OCI-LY1 (cell line): ENCODE results near the gene PPARD.

Source experiments
- H2AFZ ChIP-seq: fragments of 200-600 bp; sonication (generic), shearing (Covaris generic); 2 replicates; pipeline ENCODE4 v1.6.0; 2014; ENCODE audit warnings: antibody characterized with exemption, mild to moderate bottlenecking, low read length
- H3F3A ChIP-seq: fragments of 200-600 bp; sonication (generic), shearing (Covaris generic); 2 replicates; pipeline ENCODE4 v1.6.0; 2014; ENCODE audit warnings: mild to moderate bottlenecking, antibody characterized with exemption, low read length, moderate library complexity; ENCODE audit not compliant: insufficient read depth
- H3K27ac ChIP-seq: fragments of 200-600 bp; sonication (generic); 2 replicates; pipeline ENCODE4 v1.5.1; 2014; ENCODE audit warnings: low read length, mixed run types, mild to moderate bottlenecking, low read depth; ENCODE audit not compliant: poor library complexity, severe bottlenecking
- H3K27me3 ChIP-seq: fragments of 200-600 bp; sonication (generic); 2 replicates; pipeline ENCODE4 v1.6.0; 2014; ENCODE audit warnings: antibody characterized with exemption, mild to moderate bottlenecking, low read length, moderate library complexity; ENCODE audit not compliant: insufficient read depth
- H3K36me3 ChIP-seq: fragments of 200-600 bp; sonication (generic); 2 replicates; pipeline ENCODE4 v1.6.1; 2014; ENCODE audit warnings: mild to moderate bottlenecking, antibody characterized with exemption, low read length, moderate library complexity, mixed read lengths; ENCODE audit not compliant: insufficient read depth
- H3K4me1 ChIP-seq: fragments of 200-600 bp; sonication (generic); 2 replicates; pipeline ENCODE4 v1.5.1; 2014; ENCODE audit warnings: mild to moderate bottlenecking, low read length, moderate library complexity; ENCODE audit not compliant: insufficient read depth, severe bottlenecking
- H3K4me2 ChIP-seq: fragments of 200-600 bp; sonication (generic), shearing (Covaris generic); 2 replicates; pipeline ENCODE4 v1.6.1; 2014; ENCODE audit warnings: low read length
- H3K4me3 ChIP-seq: fragments of 200-600 bp; sonication (generic); 2 replicates; pipeline ENCODE4 v1.5.1; 2014; ENCODE audit warnings: low read length, low read depth, mild to moderate bottlenecking, mixed read lengths; ENCODE audit not compliant: poor library complexity, severe bottlenecking
- H3K79me2 ChIP-seq: fragments of 200-600 bp; shearing (Covaris generic); 2 replicates; pipeline ENCODE4 v1.6.1; 2016; ENCODE audit warnings: mixed run types, low read length, mixed read lengths; ENCODE audit not compliant: insufficient read depth
- H3K9ac ChIP-seq: fragments of 200-600 bp; sonication (generic), shearing (Covaris generic); 2 replicates; pipeline ENCODE4 v1.6.1; 2014; ENCODE audit warnings: mild to moderate bottlenecking, low read length, mixed read lengths
- H3K9me2 ChIP-seq: fragments of 200-600 bp; sonication (generic), shearing (Covaris generic); 2 replicates; pipeline ENCODE4 v1.6.1; 2014; ENCODE audit warnings: low read depth, mild to moderate bottlenecking, low read length, mixed read lengths
- H3K9me3 ChIP-seq: fragments of 200-600 bp; shearing (Covaris generic); 2 replicates; pipeline ENCODE4 v1.6.1; 2014; ENCODE audit warnings: low read length, mixed read lengths
- H4K20me1 ChIP-seq: fragments of 200-600 bp; sonication (generic), shearing (Covaris generic); 2 replicates; pipeline ENCODE4 v1.6.0; 2016; ENCODE audit warnings: mild to moderate bottlenecking, low read length; ENCODE audit not compliant: insufficient read depth
- EZH2 ChIP-seq: fragments of 200-600 bp; sonication (generic), shearing (Covaris generic); IDR thresholded peaks from 2 replicates; pipeline ENCODE4 v1.8.0; 2017; ENCODE audit warnings: borderline replicate concordance, mixed run types, mild to moderate bottlenecking, antibody characterized with exemption, low read length, moderate library complexity, mixed read lengths
- TF ChIP-seq, protein P1 (sequence below): fragments of 200-600 bp; sonication (generic), shearing (Covaris generic); IDR thresholded peaks from 2 replicates; pipeline ENCODE4 v1.5.1; 2017; ENCODE audit warnings: mild to moderate bottlenecking, antibody characterized with exemption, low read length, moderate library complexity, mixed read lengths

PPARD gene

DNA sequence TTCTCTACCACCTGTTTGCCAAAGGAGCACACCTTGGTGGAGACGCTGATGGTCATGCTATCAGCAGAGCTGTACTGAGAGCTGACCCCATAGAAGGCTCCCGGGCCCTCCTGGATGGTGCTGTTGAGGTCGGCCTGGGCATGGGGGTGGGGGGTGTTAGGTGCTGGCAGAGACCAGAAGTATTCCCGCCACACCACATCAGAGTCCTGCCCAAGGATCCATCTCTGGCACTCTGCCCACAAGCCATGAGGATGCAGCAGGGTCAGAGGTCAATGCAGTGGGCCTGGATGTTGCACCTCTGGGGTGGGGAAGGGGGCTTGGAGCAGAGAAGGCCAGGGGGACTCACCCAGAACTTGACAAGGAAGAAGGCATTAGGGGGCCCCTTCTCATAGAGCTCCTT, 133.2 kb downstream of the PPARD start:
- H4K20me1 ChIP-seq, result no peaks in the 10 kb centered on the region
- H3K9me2 ChIP-seq, result no peaks in the 10 kb centered on the region
- peaks cover 39% of the 10 kb centered on the region for H3K36me3 ChIP-seq
- H3K4me2 ChIP-seq, result no peak overlapping the region
- 0 out of 2 replicates have a peak, but pooled peaks cover 6% of the 10 kb centered on the region for H3F3A ChIP-seq
- H3K9ac ChIP-seq, result no peak overlapping the region
- no peaks in the 10 kb centered on the region for H3K27me3 ChIP-seq
- no peak overlapping the region for H3K4me3 ChIP-seq
- H3K9me3 ChIP-seq, result no peaks in the 10 kb centered on the region
- TF ChIP-seq EZH2, result no peak
- TF ChIP-seq, protein P1, sequence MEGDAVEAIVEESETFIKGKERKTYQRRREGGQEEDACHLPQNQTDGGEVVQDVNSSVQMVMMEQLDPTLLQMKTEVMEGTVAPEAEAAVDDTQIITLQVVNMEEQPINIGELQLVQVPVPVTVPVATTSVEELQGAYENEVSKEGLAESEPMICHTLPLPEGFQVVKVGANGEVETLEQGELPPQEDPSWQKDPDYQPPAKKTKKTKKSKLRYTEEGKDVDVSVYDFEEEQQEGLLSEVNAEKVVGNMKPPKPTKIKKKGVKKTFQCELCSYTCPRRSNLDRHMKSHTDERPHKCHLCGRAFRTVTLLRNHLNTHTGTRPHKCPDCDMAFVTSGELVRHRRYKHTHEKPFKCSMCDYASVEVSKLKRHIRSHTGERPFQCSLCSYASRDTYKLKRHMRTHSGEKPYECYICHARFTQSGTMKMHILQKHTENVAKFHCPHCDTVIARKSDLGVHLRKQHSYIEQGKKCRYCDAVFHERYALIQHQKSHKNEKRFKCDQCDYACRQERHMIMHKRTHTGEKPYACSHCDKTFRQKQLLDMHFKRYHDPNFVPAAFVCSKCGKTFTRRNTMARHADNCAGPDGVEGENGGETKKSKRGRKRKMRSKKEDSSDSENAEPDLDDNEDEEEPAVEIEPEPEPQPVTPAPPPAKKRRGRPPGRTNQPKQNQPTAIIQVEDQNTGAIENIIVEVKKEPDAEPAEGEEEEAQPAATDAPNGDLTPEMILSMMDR, result no peak
- H3K4me1 ChIP-seq, result peaks cover 18% of the 10 kb centered on the region
- H2AFZ ChIP-seq, result no peak overlapping the region
- H3K79me2 ChIP-seq, result no peaks in the 10 kb centered on the region
- H3K27ac ChIP-seq, result no peak overlapping the region

DNA sequence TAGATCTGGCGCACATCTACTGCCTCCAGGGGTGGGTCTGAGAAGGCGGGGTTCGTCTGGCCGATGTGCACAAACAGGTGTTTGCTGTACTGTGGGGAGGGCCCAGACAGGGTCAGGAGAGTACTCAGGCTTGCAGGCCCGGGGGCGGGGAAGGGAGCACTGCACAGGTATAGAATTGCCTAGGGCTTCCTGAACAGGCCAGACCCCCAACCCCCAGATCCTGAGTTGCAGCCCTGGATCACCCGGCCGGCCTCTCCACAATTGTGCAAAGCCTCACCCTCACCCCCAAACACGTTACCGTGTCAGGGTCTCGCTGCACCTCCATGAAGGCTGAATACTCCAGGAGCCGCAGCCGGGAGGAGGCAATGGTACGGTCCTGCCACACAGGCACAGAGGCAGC, 133.6 kb downstream of the PPARD start:
- TF ChIP-seq, protein P1, result no peak
- TF ChIP-seq EZH2, result no peak
- Histone ChIP-seq H3K9me2 (no peaks in the 10 kb centered on the region), H3K4me2 (no peak overlapping the region), H2AFZ (no peak overlapping the region), H3K9me3 (no peaks in the 10 kb centered on the region), H3K79me2 (no peaks in the 10 kb centered on the region), H3K4me3 (no peak overlapping the region), H3K4me1 (peaks cover 14% of the 10 kb centered on the region), H3K9ac (no peak overlapping the region), H3F3A (0 out of 2 replicates have a peak, but pooled peaks cover 6% of the 10 kb centered on the region), H3K36me3 (peaks cover 35% of the 10 kb centered on the region), H3K27me3 (no peaks in the 10 kb centered on the region), H4K20me1 (no peaks in the 10 kb centered on the region), H3K27ac (no peak overlapping the region)

DNA sequence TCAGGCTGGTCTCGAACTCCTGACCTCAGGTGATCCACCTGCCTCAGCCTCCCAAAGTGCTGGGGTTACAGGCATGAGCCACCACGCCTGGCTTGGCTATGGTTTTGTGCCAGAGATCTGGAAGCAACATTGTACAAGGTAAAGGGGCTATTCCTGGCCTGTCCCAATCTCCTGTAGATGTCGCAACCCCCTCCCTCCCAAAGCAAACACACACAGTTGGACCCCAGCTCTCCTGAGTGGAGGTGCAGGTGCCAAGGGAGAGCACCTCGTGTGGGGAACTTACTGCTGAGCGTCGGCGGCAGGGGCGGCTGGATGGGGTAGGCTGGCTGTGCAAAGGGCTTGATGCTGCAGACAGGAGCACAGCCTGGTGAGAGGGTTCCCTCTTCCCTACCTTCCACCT, 134.7 kb downstream of the PPARD start:
- H3K27ac ChIP-seq, result no peak overlapping the region
- H3K79me2 ChIP-seq, result no peaks in the 10 kb centered on the region
- H2AFZ ChIP-seq, result no peak overlapping the region
- H3K36me3 ChIP-seq, result peaks cover 24% of the 10 kb centered on the region
- no peaks in the 10 kb centered on the region for H4K20me1 ChIP-seq
- H3K9me2 ChIP-seq, result no peaks in the 10 kb centered on the region
- H3K9ac ChIP-seq, result no peak overlapping the region
- TF ChIP-seq, protein P1, result no peak
- no peak for TF ChIP-seq EZH2
- H3K4me1 ChIP-seq, result peaks cover 4% of the 10 kb centered on the region
- no peak overlapping the region for H3K4me3 ChIP-seq
- H3F3A ChIP-seq, result 0 out of 2 replicates have a peak, but pooled peaks cover 3% of the 10 kb centered on the region
- no peaks in the 10 kb centered on the region for H3K27me3 ChIP-seq
- H3K9me3 ChIP-seq, result no peaks in the 10 kb centered on the region
- H3K4me2 ChIP-seq, result no peak overlapping the region
